GM19043 (cell line): Measurements from ENCODE around the gene C4A.
"Not testable (repeated sequence)": the region's sequence is repeated elsewhere in the genome, so short reads cannot be mapped to it uniquely, and the experiment has no call there.

Source experiments
- ATAC-seq: cut with Tn5 transposase; IDR thresholded peaks from one replicate; pipeline ENCODE4 v1.9.1; 2021; ENCODE audit warnings: low read depth; ENCODE audit not compliant: unreplicated experiment

Gene C4A

GRCh38 chr6:31958741-31959739 lies 22.8 kb upstream of the C4A start, which contains the start of the genes NELFE and SKIC2:
NELFE (minus strand) TSS chr6:31958971; CDS start chr6:31958446, 525 bp downstream.
SKIC2 (plus strand) TSS chr6:31959175; CDS start chr6:31959193, 18 bp downstream.
- ATAC-seq, result peak; percentile 96

- ATAC-seq, result no peak
These were observed 20.2 kb upstream of the C4A start for GRCh38 chr6:31961616-31962015.

GRCh38 chr6:31963921-31964320 lies 17.9 kb upstream of the C4A start:
- ATAC-seq, result no peak

GRCh38 chr6:31965700-31966099 lies 16.2 kb upstream of the C4A start:
- no peak for ATAC-seq

- no peak for ATAC-seq
These were observed 15.4 kb upstream of the C4A start for GRCh38 chr6:31966506-31966905.

- no peak for ATAC-seq
These were observed 14.6 kb upstream of the C4A start for GRCh38 chr6:31966997-31967925.

GRCh38 chr6:31967926-31968320 lies 13.9 kb upstream of the C4A start:
- no peak for ATAC-seq

- ATAC-seq, result no peak
These were observed 13.5 kb upstream of the C4A start for GRCh38 chr6:31968326-31968725.

- ATAC-seq, result no peak
These were observed 12.8 kb upstream of the C4A start for GRCh38 chr6:31968791-31969711.

- no peak for ATAC-seq
These were observed 11.9 kb upstream of the C4A start for GRCh38 chr6:31969712-31970603.

GRCh38 chr6:31970604-31971271 lies 11.1 kb upstream of the C4A start:
- no peak for ATAC-seq

GRCh38 chr6:31971279-31971992 lies 10.4 kb upstream of the C4A start:
- ATAC-seq, result no peak

GRCh38 chr6:31971993-31972708 lies 9.7 kb upstream of the C4A start, which contains the start of gene DXO:
DXO (minus strand) TSS chr6:31972138; CDS start chr6:31971675, 463 bp downstream.
- peak; percentile 87 for ATAC-seq

GRCh38 chr6:31972709-31973350 lies 9.0 kb upstream of the C4A start:
- ATAC-seq, result no peak

GRCh38 chr6:31976065-31976464 lies 5.8 kb upstream of the C4A start:
- not testable (repeated sequence) for ATAC-seq

GRCh38 chr6:31977816-31978431 lies 3.9 kb upstream of the C4A start:
- no peak for ATAC-seq
